Cardiac fibroblast (primary cell): Measurements from ENCODE around the gene GATAD1.
"Not testable (repeated sequence)": the region's sequence is repeated elsewhere in the genome, so short reads cannot be mapped to it uniquely, and the experiment has no call there.

Experiments
- DNase-seq, 2 donors: peaks; one replicate each; pipeline versions ENCODE4 v3.0.0 to v3.0.0-alpha.2; 2010; ENCODE audit warnings: low read depth in 2 of 2
- H3K4me3 ChIP-seq, 2 donors: replicated peaks in 1 of 2; 1 replicate in 1 of 2; 2 replicates in 1 of 2; pipeline ENCODE4 v1.5.1; 2011; ENCODE audit warnings: low read depth in 2 of 2, low read length in 2 of 2, mild to moderate bottlenecking in 2 of 2, moderate library complexity in 1 of 2
- TF ChIP-seq, protein P1 (sequence below): IDR thresholded peaks from one replicate; pipeline ENCODE4 v1.5.1; 2011; ENCODE audit warnings: low read depth, mild to moderate bottlenecking, low read length, inconsistent platforms

GATAD1 gene

GRCh38 chr7:92409357-92409756 is 37.9 kb upstream of the GATAD1 start:
- DNase-seq, result no peak
- TF ChIP-seq, protein P1, sequence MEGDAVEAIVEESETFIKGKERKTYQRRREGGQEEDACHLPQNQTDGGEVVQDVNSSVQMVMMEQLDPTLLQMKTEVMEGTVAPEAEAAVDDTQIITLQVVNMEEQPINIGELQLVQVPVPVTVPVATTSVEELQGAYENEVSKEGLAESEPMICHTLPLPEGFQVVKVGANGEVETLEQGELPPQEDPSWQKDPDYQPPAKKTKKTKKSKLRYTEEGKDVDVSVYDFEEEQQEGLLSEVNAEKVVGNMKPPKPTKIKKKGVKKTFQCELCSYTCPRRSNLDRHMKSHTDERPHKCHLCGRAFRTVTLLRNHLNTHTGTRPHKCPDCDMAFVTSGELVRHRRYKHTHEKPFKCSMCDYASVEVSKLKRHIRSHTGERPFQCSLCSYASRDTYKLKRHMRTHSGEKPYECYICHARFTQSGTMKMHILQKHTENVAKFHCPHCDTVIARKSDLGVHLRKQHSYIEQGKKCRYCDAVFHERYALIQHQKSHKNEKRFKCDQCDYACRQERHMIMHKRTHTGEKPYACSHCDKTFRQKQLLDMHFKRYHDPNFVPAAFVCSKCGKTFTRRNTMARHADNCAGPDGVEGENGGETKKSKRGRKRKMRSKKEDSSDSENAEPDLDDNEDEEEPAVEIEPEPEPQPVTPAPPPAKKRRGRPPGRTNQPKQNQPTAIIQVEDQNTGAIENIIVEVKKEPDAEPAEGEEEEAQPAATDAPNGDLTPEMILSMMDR, result no peak
- H3K4me3 ChIP-seq, result no peak overlapping the region

DNA sequence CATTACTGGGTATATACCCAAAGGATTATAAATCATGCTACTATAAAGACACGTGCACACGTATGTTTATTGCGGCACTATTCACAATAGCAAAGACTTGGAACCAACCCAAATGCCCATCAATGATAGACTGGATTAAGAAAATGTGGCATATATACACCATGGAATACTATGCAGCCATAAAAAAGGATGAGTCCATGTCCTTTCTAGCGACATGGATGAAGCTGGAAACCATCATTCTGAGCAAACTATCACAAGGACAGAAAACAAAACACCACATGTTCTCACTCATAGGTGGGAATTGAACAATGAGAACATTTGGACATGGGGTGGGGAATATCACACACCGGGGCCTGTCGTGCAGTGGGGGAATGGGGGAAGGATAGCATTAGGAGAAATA is 37.1 kb upstream of the GATAD1 start:
- not testable (repeated sequence) for DNase-seq, H3K4me3 ChIP-seq

DNA sequence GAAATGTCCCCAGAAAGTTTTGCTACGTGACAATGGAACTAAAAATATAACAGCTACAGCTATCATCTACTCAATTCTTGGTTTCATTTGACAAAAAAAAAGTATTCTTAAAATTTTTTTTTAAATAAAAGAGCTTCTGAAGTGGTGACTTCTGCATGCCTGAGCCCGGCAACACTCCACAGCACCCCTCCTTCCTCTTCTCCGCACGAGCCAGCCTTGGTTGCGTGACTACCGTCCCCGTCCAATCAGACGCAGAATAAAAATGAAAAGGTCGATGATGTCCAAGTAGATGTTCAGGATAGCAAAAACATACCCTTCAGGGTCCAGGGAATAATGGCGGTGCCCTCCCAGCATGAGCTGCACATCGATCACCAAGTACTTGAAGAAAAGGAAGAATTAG is 34.5 kb upstream of the GATAD1 start:
- DNase-seq, result no peak
- TF ChIP-seq, protein P1, result no peak
- H3K4me3 ChIP-seq, result no peak overlapping the region

- DNase-seq, result no peak
- no peak overlapping the region for H3K4me3 ChIP-seq
- TF ChIP-seq, protein P1, result no peak
Observed at GRCh38 chr7:92413550-92413949, 33.7 kb upstream of the GATAD1 start.

DNA sequence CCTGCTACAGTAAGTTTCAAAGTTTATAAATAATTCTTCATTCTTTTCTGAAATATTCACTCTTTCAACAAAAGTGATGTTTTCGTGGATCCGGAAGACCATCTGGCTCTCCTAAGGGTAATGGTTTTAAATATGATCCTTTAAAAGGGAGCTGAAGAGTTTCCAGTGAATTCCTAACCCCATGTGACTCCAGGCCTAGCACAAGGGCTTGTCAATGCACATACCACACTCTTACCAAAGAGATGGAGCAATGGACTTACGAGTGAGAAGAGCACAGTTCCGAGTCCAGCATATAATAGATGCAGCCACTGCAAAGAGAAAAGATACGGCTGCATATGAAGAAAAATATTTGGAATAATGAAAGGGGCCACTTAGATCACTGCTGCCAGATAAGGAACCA is 32.1 kb upstream of the GATAD1 start:
- H3K4me3 ChIP-seq, result no peak overlapping the region
- peak in 1 of 2 donors; percentile 8 for DNase-seq
- TF ChIP-seq, protein P1, result no peak

- H3K4me3 ChIP-seq, result no peak overlapping the region
- TF ChIP-seq, protein P1, result no peak
- DNase-seq, result no peak
Observed at GRCh38 chr7:92417913-92418312, 29.4 kb upstream of the GATAD1 start.

DNA sequence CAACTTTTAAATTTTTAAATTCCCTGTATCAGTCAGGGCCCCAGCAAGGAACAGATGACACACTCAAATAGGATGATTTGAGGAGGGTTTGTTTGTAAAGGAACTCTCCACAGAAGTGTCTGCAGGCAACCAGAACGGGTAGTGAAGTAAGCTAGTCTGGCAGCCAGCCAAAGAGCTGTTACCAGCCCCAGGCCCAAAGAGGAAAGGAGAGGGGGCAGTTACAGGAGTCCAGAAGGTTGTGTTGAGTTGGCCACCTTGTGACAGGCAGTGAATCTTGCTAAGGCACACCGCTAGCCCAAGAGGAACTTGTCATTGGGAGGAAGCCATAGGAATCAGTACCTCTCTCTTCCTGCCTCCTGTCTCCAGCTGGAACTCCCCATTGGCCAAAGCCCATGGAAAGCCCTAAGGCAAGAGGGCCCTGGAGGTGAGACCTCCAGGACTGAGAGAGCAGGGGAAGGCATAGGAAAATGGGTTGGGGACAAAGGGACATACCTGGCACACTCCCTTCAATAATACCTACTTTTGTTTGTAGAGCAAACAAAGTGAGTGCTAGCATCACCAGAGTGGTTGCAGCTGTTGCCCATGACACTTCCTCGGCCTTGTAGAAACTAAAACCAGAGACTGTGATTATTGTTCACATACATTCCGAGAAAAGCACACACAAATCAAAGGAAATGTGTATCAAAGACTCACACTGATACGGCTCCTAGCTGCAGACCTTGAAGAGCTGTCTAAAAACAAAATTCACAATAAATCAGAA is 25.4 kb upstream of the GATAD1 start:
- H3K4me3 ChIP-seq, result no peak overlapping the region
- TF ChIP-seq, protein P1, result no peak
- DNase-seq, result peak; percentile 7
